GM12878 (cell line): ENCODE results near the gene GLI1. TPM values are rescaled to one million over a fixed set of nuclear protein-coding genes. Genes with fewer than 3 reads are reported as not detected.

Experiments used
- ATAC-seq: fragments of 200-7000 bp; cut with Tn5 transposase; 3 replicates; pipeline ENCODE4 v1.9.1; 2020; ENCODE audit warnings: mild to moderate bottlenecking, moderate library complexity
- BruUV-seq: library from RNA; stranded (reverse); fragments of 400-500 nt; replicated peaks from 2 replicates; lab custom pipeline; 2021; lab: Mats Ljungman, UMichigan
- CTCF ChIA-PET: fragments of 300-600 bp; sonication (Branson Sonifier 250); formaldehyde crosslinking; extraction: SDS; loops from one replicate; lab custom pipeline; 2021; ENCODE audit warnings: inconsistent platforms; lab: Yijun Ruan, JAX
- POLR2A ChIA-PET: fragments of 350-600 bp; formaldehyde crosslinking; extraction: SDS; loops from one replicate; lab custom pipeline; 2021; ENCODE audit warnings: inconsistent platforms; lab: Charles Lee
- RAD21 ChIA-PET: fragments of 300-600 bp; sonication (Branson Sonifier 250); formaldehyde crosslinking; loops from one replicate; lab custom pipeline; 2023; ENCODE audit warnings: antibody characterized with exemption; ENCODE audit not compliant: unreplicated experiment; lab: Charles Lee
- SMC1A ChIA-PET: fragments of 300-600 bp; sonication (Branson Sonifier 250); formaldehyde crosslinking; loops from one replicate; lab custom pipeline; 2023; ENCODE audit not compliant: unreplicated experiment, uncharacterized antibody; lab: Charles Lee
- DNase-seq: peaks from one replicate; pipeline ENCODE4 v3.0.0-alpha.2; 2011; ENCODE audit warnings: low read depth, low spot score
- FAIRE-seq: peaks from 3 replicates; lab custom pipeline; 2011; peaks lifted over from hg19 to GRCh38; lab: Jason Lieb, UNC
- H2AFZ ChIP-seq: 2 replicates; pipeline ENCODE4 v1.6.0; 2011; ENCODE audit warnings: low read depth, low read length, control low read depth; ENCODE audit not compliant: control insufficient read depth
- H3K27ac ChIP-seq: 2 replicates; pipeline ENCODE4 v1.5.1; 2011; ENCODE audit warnings: control low read depth; ENCODE audit not compliant: control insufficient read depth, insufficient read depth
- H3K27me3 ChIP-seq, 2 experiments: replicated peaks in 1 of 2; 2 replicates each; pipeline versions ENCODE4 v1.6.0 to v1.6.1; 2011; ENCODE audit warnings: low read length in 1 of 2; ENCODE audit not compliant: control insufficient read depth in 2 of 2, insufficient read depth in 2 of 2
- H3K36me3 ChIP-seq, 2 experiments: 2 replicates each; pipeline ENCODE4 v1.5.1; 2011; ENCODE audit warnings: low read length in 1 of 2; ENCODE audit not compliant: control insufficient read depth in 2 of 2, insufficient read depth in 2 of 2
- H3K4me1 ChIP-seq: 2 replicates; pipeline ENCODE4 v1.6.1; 2011; ENCODE audit warnings: mild to moderate bottlenecking, low read length, moderate library complexity, mixed read lengths; ENCODE audit not compliant: control insufficient read depth, insufficient read depth
- H3K4me2 ChIP-seq: 2 replicates; pipeline ENCODE4 v1.6.0; 2011; ENCODE audit warnings: control low read depth; ENCODE audit not compliant: control insufficient read depth, insufficient read depth
- H3K4me3 ChIP-seq: fragments of 200-600 bp; sonication (generic); 2 replicates; pipeline ENCODE4 v1.5.1; 2016
- H3K79me2 ChIP-seq: 2 replicates; pipeline ENCODE4 v1.6.0; 2011; ENCODE audit warnings: low read length; ENCODE audit not compliant: control insufficient read depth, insufficient read depth
- H3K9ac ChIP-seq: 2 replicates; pipeline ENCODE4 v1.8.0; 2011; ENCODE audit warnings: low read length, control low read depth, mixed read lengths; ENCODE audit not compliant: control insufficient read depth, insufficient read depth
- H3K9me3 ChIP-seq: replicated peaks from 3 replicates; pipeline ENCODE4 v1.5.1; 2011; ENCODE audit warnings: mild to moderate bottlenecking, low read length; ENCODE audit not compliant: control insufficient read depth, insufficient read depth
- H4K20me1 ChIP-seq: 2 replicates; pipeline ENCODE4 v1.6.0; 2011; ENCODE audit not compliant: control insufficient read depth, insufficient read depth
- ATF3 ChIP-seq: IDR thresholded peaks from 2 replicates; pipeline ENCODE4 v1.6.1; 2011; ENCODE audit warnings: low read depth, mild to moderate bottlenecking, low read length, moderate library complexity, borderline replicate concordance; ENCODE audit errors: extremely low read depth
- BCL11A ChIP-seq: IDR thresholded peaks from 2 replicates; pipeline ENCODE4 v1.6.1; 2011; ENCODE audit warnings: low read depth, low read length
- CBFB ChIP-seq: IDR thresholded peaks from 2 replicates; pipeline ENCODE4 v1.6.1; 2016; ENCODE audit warnings: antibody characterized with exemption, low read depth
- LARP7 ChIP-seq: fragments of 450-650 bp; IDR thresholded peaks from 2 replicates; pipeline ENCODE4 v1.6.1; 2017; ENCODE audit warnings: mild to moderate bottlenecking
- MEF2B ChIP-seq: fragments of 450-650 bp; IDR thresholded peaks from 2 replicates; pipeline ENCODE4 v1.6.1; 2018; ENCODE audit warnings: mild to moderate bottlenecking, moderate library complexity; ENCODE audit not compliant: partially characterized antibody, poor library complexity, severe bottlenecking
- NFIC ChIP-seq: IDR thresholded peaks from 2 replicates; pipeline ENCODE4 v1.6.1; 2012; ENCODE audit warnings: low read depth, mild to moderate bottlenecking, inconsistent platforms, low read length, moderate library complexity
- POLR2A ChIP-seq: IDR thresholded peaks from 2 replicates; pipeline ENCODE4 v1.6.1; 2011; ENCODE audit warnings: low read depth, mild to moderate bottlenecking, low read length
- RUNX3 ChIP-seq: IDR thresholded peaks from 2 replicates; pipeline ENCODE4 v1.6.1; 2012; ENCODE audit warnings: low read length, inconsistent platforms
- TCF3 ChIP-seq: IDR thresholded peaks from 2 replicates; pipeline ENCODE4 v1.6.1; 2012; ENCODE audit warnings: low read depth, mild to moderate bottlenecking, low read length, borderline replicate concordance; ENCODE audit not compliant: insufficient read depth
- ZNF592 ChIP-seq: fragments of 450-650 bp; IDR thresholded peaks from 2 replicates; pipeline ENCODE4 v1.6.1; 2017; ENCODE audit warnings: mild to moderate bottlenecking, moderate library complexity
- WGBS: methylation state at CpG from one replicate; pipeline ENCODE4 v1.1.6; 2016; ENCODE audit warnings: low lambda C conversion rate; ENCODE audit not compliant: insufficient replicate concordance, insufficient coverage; ENCODE audit errors: missing lambda C conversion rate; 5-methylcytosine and 5-hydroxymethylcytosine counted together
- in situ Hi-C: fragments of 300-500 bp; cut with MboI; formaldehyde crosslinking; loops from 9 replicates; pipeline ENCODE4 v1.14.3; 2018; ENCODE audit warnings: mixed read lengths
- intact Hi-C: fragments of 100-400 bp; cut with micrococcal nuclease; formaldehyde crosslinking; loops from one replicate; pipeline ENCODE4 v1.14.2; 2022; ENCODE audit not compliant: unreplicated experiment
- polyA plus RNA-seq, 11 experiments: library from polyadenylated mRNA; depleted of rRNA in 4 of 11; unstranded in 6 of 11; stranded (reverse) in 5 of 11; fragments of >200 nt; fragmentation: Nextera tagmentation in 4 of 11; fragmentation: Illumina TruSeq in 1 of 11; extraction: Ambion mirVana in 4 of 11; extraction: Trizol in 1 of 11; gene quantifications; 1 replicate in 1 of 11; 2 replicates in 10 of 11; pipeline versions ENCODE4 v1.2.1 to v1.2.3, GENCODE V29; 2011 to 2016; ENCODE audit warnings: inconsistent platforms in 2 of 11, missing spikeins in 2 of 11, low read depth in 1 of 11
- total RNA-seq, 4 experiments: library from RNA; depleted of rRNA in 3 of 4; stranded (reverse); fragments of >200 nt in 3 of 4; fragmentation: Illumina TruSeq in 1 of 4; extraction: Trizol in 1 of 4; gene quantifications; 2 replicates each; pipeline versions ENCODE4 v1.2.1 to v1.2.3, GENCODE V29; 2013 to 2021

Gene GLI1
- total and polyA plus RNA-seq, 10 of the 15 experiments (the other 5 are each of a cell fraction or from before 2014, with no cell fraction given): 0.27 to 1.2 (median 0.49) TPM

- WGBS: 67% methylated on average over 3 of the region's 3 CpGs
- in situ Hi-C loops: no loop called here
- POLR2A ChIA-PET: interaction anchor here (1.6 to 3.9 kb wide), 2 partner anchors 19 to 21 kb away, joined by 4 to 26 read pairs; partner anchors contain the start of gene INHBE
Observed at GRCh38 chr12:57433370-57433769, 26.2 kb upstream of the GLI1 start.

More at GRCh38 chr12:57433370-57433769, 26.2 kb upstream of the GLI1 start:
- Histone ChIP-seq H3K9ac (no peak overlapping the region), H3K9me3 (no peaks in the 10 kb centered on the region), H3K27ac (no peak overlapping the region), H3K4me2 (no peak overlapping the region), H3K27me3 (no peaks in the 10 kb centered on the region), H3K36me3 (no peaks in the 10 kb centered on the region), H4K20me1 (no peaks in the 10 kb centered on the region), H3K79me2 (peaks cover 20% of the 10 kb centered on the region), H3K4me1 (peaks cover 5% of the 10 kb centered on the region; the same call in 1 of the 2 replicates), H2AFZ (no peak overlapping the region), H3K4me3 (no peak overlapping the region)
- ATAC-seq (no peak), FAIRE-seq (no peak), DNase-seq (no peak)
- intact Hi-C loops: no loop called here
- no TSS peak for BruUV-seq
- ChIA-PET SMC1A (interaction anchor here (0.9 to 3.5 kb wide), 3 partner anchors 20 to 125 kb away, joined by 4 to 24 read pairs (median 14); partner anchors contain the start of gene INHBE), RAD21 (interaction anchor here (0.8 to 4.6 kb wide), 4 partner anchors 20 to 126 kb away, joined by 3 to 31 read pairs (median 4); no protein-coding TSS in a partner anchor), CTCF (interaction anchor here (0.8 to 3.3 kb wide), 4 partner anchors 19 to 190 kb away, joined by 3 to 34 read pairs (median 12); partner anchors contain the start of gene INHBE)
- TF ChIP-seq LARP7 (no peak), CBFB (no peak), ZNF592 (no peak), TCF3 (no peak), MEF2B (no peak), POLR2A (no peak), NFIC (no peak), RUNX3 (no peak), BCL11A (no peak), ATF3 (no peak)
- TF ChIP-seq, all 136 proteins: peak for 0
